Activated CD4-positive, alpha-beta T cell treated with anti-CD3 and anti-CD28 coated beads, Interleukin-2, amount 10 ng/mL, durations not matched to agents 7 days and 5 days (primary cell): ENCODE results near the gene COL20A1. TPM values are rescaled to one million over a fixed set of nuclear protein-coding genes. Genes with fewer than 3 reads are reported as not detected.

Source experiments
- CTCF ChIA-PET: fragments of 350-600 bp; sonication (Branson Sonifier 250); formaldehyde crosslinking; loops from one replicate; lab custom pipeline; 2021; ENCODE audit warnings: antibody characterized with exemption; lab: Charles Lee
- POLR2A ChIA-PET: fragments of 350-600 bp; sonication (Branson Sonifier 250); formaldehyde crosslinking; loops from one replicate; lab custom pipeline; 2021; ENCODE audit warnings: antibody characterized with exemption; lab: Charles Lee
- DNase-seq: peaks from one replicate; pipeline ENCODE4 v3.0.0-alpha.2; 2020
- H3K27ac Mint-ChIP-seq: one replicate; pipeline ENCODE4 v1.8.0; 2021; ENCODE audit warnings: mild to moderate bottlenecking, moderate library complexity, mixed read lengths
- H3K27me3 Mint-ChIP-seq: one replicate; pipeline ENCODE4 v1.8.0; 2021; ENCODE audit warnings: mixed read lengths
- H3K36me3 Mint-ChIP-seq: one replicate; pipeline ENCODE4 v1.8.0; 2021; ENCODE audit warnings: low read depth, mixed read lengths
- H3K4me1 Mint-ChIP-seq: one replicate; pipeline ENCODE4 v1.8.0; 2021; ENCODE audit warnings: mixed read lengths
- H3K4me3 Mint-ChIP-seq: one replicate; pipeline ENCODE4 v1.8.0; 2021; ENCODE audit warnings: mild to moderate bottlenecking, moderate library complexity, mixed read lengths
- H3K9me3 Mint-ChIP-seq: one replicate; pipeline ENCODE4 v1.8.0; 2021; ENCODE audit warnings: mixed read lengths
- microRNA-seq: library from miRNA; unstranded; fragments of <30 nt; microRNA quantifications from one replicate; pipeline ENCODE4 v1.2.0, GENCODE V29; 2021; ENCODE audit warnings: borderline microRNAs expressed, borderline replicate concordance
- total RNA-seq, 2 experiments: library from RNA; stranded (reverse); gene quantifications; one replicate each; pipeline ENCODE4 v1.2.3, GENCODE V29; 2021

The COL20A1 gene
- total RNA-seq, 2 experiments from 2014 or later, result not detected

DNA sequence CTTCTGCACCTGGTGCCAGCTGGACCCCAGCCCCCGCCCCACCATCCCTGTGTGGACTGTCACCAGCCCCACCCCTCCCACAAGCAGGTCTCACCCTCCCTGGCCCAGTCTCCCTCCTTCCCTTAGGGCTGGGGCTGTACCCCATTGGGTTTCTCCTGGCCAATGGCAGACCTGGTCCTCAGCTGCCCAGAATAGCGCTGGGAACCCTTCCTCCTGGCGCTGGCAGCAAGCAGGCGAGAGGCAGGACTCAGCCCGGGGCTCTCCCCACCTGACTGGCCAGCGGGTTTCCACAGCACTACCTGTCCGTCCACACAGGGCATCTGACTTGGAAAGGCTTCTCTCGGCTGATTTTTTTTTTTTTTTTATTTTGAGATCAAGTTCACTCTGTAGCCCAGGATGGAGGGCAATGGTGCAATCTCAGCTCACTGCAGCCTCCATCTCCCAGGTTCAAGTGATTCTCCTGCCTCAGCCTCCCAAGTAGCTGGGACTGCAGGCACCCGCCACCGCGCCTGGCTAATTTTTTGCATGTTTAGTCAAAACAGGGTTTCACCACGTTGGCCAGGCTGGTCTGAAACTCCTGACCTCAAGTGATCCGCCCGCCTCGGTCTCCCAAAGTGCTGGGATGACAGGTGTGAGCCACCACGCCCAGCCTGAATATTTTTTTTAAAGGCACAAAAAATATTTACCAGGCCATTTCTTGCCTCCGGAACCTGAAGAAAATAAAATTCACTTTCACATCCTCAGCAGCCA, 89.7 kb downstream of the COL20A1 start:
- Mint-ChIP-seq H3K27me3 (no peaks in the 10 kb centered on the region), H3K4me1 (no peaks in the 10 kb centered on the region), H3K4me3 (no peak overlapping the region), H3K36me3 (peaks cover 3% of the 10 kb centered on the region), H3K9me3 (peaks cover 24% of the 10 kb centered on the region), H3K27ac (no peak overlapping the region)
- POLR2A ChIA-PET, result no interaction called here
- DNase-seq, result no peak
- CTCF ChIA-PET, result interaction anchor here (0.8 to 1.1 kb wide), 3 partner anchors 9 to 73 kb away, joined by 3 to 4 read pairs (median 3); no protein-coding TSS in a partner anchor

DNA sequence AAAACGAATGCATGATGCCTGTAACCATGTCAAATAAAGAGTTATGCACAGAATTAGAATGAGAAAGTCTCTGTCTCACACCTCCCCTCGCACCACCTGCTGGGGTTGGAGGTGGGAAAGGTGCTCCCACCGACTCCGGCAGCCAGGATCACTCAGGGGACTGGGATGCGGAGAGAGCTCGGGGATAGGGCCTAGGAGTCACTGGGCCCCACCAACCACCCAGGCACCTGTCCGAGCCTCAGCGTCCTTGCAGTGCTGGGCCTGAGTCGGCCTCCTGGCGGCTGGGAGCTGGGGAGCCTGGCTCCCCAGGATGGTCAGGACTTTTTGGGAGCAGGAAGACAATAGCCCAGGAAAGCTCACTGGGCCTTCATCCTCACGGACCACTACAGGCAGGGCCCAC, 90.6 kb downstream of the COL20A1 start:
- H3K36me3 Mint-ChIP-seq, result peaks cover 3% of the 10 kb centered on the region
- ChIA-PET POLR2A (no interaction called here), CTCF (no interaction called here)
- no peaks in the 10 kb centered on the region for H3K4me1 Mint-ChIP-seq
- no peak for DNase-seq
- H3K27ac Mint-ChIP-seq, result no peak overlapping the region
- peaks cover 24% of the 10 kb centered on the region for H3K9me3 Mint-ChIP-seq
- H3K27me3 Mint-ChIP-seq, result no peaks in the 10 kb centered on the region
- H3K4me3 Mint-ChIP-seq, result no peak overlapping the region

DNA sequence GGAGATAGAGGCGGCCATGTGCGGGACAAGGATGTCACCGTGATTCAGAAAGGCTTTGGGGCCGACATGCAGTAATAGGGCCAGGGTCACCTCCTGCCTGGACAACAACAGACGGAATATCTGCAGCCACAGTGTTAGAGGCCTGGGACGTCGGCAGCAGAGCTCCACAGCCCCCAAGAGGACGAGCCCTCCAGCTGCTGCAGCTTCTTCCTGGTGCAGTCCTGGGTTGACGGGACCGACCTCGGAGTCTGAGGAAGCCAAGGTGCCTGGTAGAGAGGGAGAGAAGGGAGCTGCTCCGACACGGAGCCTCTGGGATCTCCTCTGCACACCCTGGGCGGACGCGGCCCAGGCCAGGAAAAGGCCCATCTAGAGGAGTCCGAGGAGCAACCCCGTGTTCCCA, 91.3 kb downstream of the COL20A1 start:
- DNase-seq, result no peak
- no peaks in the 10 kb centered on the region for H3K27me3 Mint-ChIP-seq
- peaks cover 24% of the 10 kb centered on the region for H3K9me3 Mint-ChIP-seq
- peaks cover 3% of the 10 kb centered on the region for H3K36me3 Mint-ChIP-seq
- ChIA-PET POLR2A (no interaction called here), CTCF (no interaction called here)
- H3K4me1 Mint-ChIP-seq, result no peaks in the 10 kb centered on the region
- H3K27ac Mint-ChIP-seq, result no peak overlapping the region
- H3K4me3 Mint-ChIP-seq, result no peak overlapping the region

Small RNA genes lying within 50 kb of the gene (microRNA-seq; reads per million reads assigned to microRNA genes)
- 2.5 reads per million, percentile 9 among the genes with 10 or more reads in this experiment for gene MIR4326

Other genes with a start within 250 kb of the COL20A1 start
- gene YTHDF1, start 77.1 kb upstream of the COL20A1 start, total RNA-seq, result 10 to 100 TPM; 39.3 to 41.3 TPM
- not detected for gene BIRC7, start 57.3 kb upstream of the COL20A1 start, total RNA-seq
- gene NKAIN4, start 38.7 kb upstream of the COL20A1 start, total RNA-seq, result not detected
- gene ARFGAP1, start 20.4 kb upstream of the COL20A1 start, total RNA-seq, result 10 to 100 TPM; 88.0 to 94.4 TPM
- not detected for gene CHRNA4, start 68.2 kb downstream of the COL20A1 start, total RNA-seq
- gene KCNQ2, start 179.5 kb downstream of the COL20A1 start, total RNA-seq, result under 1 TPM; 0.10 to 0.12 TPM
- gene EEF1A2, start 205.9 kb downstream of the COL20A1 start, total RNA-seq, result under 1 TPM; 0.12 to 0.17 TPM
- 100 to 1,000 TPM; 167 to 193 TPM for gene PPDPF, start 227.6 kb downstream of the COL20A1 start, total RNA-seq
- gene PTK6, start 244.2 kb downstream of the COL20A1 start, total RNA-seq, result under 1 TPM; 0.71 to 0.74 TPM